HG03039 (cell line): Measurements from ENCODE around the gene MYH14.

Source experiments
- ATAC-seq: cut with Tn5 transposase; IDR thresholded peaks from one replicate; pipeline ENCODE4 v1.9.1; 2021; ENCODE audit warnings: mild to moderate bottlenecking, moderate library complexity; ENCODE audit not compliant: unreplicated experiment

The MYH14 gene

DNA sequence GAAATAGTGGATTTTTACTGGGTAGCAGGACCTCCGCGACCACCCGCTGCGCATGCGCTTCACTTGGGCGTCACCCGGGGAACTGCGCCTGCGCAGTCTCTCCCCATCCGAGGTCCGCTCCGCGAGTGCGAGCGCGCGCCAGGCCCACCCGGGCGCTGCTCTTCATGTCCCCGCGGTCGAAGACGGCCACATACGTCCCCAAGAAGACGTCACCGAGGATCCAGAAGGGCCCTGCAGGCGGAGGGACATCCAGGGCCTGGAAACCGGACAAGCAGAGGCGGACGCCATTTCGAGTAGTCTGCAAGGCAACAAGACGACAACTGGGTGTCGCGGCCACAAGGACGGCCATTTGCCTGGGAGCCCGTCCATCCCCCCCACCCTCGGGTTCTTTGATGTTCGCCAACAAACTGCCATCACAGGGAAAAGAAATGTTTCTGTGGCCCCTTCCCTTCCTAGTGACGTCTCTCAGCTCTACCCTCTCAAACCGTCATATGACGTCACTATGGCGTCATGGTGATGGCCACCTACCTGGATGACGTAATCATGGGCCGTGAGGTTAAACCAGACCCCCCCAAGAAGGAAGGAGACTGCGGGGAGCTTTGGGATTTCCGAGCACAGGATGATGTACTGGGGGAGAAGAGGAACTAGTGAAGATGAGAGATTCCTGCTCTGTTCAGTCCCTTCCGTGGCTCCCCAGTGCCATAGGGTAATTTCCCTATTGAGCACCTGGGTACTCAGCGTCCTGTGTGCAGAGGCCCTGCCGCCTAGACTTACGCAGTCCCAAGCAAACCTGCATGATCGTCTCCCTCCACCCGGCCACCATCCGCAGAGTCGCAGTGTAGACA, 155.3 kb downstream of the MYH14 start:
- peak; percentile 39 for ATAC-seq

GRCh38 chr19:50359328-50359818, 156.0 kb downstream of the MYH14 start:
- no peak for ATAC-seq
